Epithelial cell of proximal tubule (primary cell): ENCODE measurements around the gene SOX12. TPM values are rescaled to one million over a fixed set of nuclear protein-coding genes. Genes with fewer than 3 reads are reported as not detected.
"Not testable (repeated sequence)": the region's sequence is repeated elsewhere in the genome, so short reads cannot be mapped to it uniquely, and the experiment has no call there.

ENCODE experiments used
- DNase-seq: peaks from one replicate; pipeline ENCODE4 v3.0.0-alpha.2; 2011; ENCODE audit warnings: low read depth
- H3K4me3 ChIP-seq: 2 replicates; pipeline ENCODE4 v1.5.1; 2011; ENCODE audit warnings: low read depth, mild to moderate bottlenecking, low read length
- total RNA-seq: library from RNA; depleted of rRNA; stranded (reverse); fragments of >200 nt; gene quantifications from 2 replicates; pipeline ENCODE4 v1.2.3, GENCODE V29; 2015
- TF ChIP-seq, protein P1 (sequence below): conservative IDR thresholded peaks from 2 replicates; pipeline ENCODE4 v1.5.1; 2012; ENCODE audit warnings: low read depth, mild to moderate bottlenecking, low read length

The SOX12 gene
- total RNA-seq, 1 donor from 2014 or later, result 10.1 TPM

DNA sequence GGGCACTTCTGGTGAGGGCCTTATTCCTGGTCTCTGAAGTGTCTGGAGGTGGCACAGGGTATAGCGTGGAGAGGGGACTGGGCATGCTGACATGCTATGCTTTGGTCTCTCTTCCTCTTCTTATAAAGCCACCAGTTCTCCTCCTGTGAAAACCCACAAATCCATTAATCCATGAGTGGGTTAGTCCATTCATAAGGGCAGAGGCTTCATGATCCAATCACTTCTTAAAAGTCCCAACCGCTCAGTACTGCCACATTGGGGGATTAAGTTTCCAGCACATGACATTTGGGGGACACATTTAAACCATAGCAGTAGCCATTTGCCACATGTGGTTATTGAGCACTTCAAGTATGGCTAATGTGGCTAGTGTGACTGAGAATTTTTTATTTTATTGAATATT lies 51.4 kb downstream of the SOX12 start:
- TF ChIP-seq, protein P1, sequence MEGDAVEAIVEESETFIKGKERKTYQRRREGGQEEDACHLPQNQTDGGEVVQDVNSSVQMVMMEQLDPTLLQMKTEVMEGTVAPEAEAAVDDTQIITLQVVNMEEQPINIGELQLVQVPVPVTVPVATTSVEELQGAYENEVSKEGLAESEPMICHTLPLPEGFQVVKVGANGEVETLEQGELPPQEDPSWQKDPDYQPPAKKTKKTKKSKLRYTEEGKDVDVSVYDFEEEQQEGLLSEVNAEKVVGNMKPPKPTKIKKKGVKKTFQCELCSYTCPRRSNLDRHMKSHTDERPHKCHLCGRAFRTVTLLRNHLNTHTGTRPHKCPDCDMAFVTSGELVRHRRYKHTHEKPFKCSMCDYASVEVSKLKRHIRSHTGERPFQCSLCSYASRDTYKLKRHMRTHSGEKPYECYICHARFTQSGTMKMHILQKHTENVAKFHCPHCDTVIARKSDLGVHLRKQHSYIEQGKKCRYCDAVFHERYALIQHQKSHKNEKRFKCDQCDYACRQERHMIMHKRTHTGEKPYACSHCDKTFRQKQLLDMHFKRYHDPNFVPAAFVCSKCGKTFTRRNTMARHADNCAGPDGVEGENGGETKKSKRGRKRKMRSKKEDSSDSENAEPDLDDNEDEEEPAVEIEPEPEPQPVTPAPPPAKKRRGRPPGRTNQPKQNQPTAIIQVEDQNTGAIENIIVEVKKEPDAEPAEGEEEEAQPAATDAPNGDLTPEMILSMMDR, result no peak
- no peak overlapping the region for H3K4me3 ChIP-seq
- DNase-seq, result no peak

DNA sequence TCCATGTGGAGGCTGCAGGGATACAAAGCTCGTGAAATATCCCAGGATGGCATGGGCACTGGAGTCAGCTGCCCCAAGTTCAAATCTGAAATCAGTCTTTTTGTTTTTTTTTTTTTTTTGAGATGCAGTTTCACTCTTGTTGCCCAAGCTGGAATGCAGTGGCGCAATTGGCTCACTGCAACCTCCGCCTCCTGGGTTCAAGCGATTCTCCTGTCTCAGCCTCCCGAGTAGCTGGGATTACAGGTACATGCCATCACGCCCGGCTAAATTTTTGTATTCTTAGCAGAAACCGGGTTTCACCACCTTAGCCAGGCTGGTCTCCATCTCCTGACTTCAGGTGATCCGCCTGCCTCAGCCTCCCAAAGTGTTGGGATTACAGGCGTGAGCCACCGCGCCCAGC lies 52.2 kb downstream of the SOX12 start:
- DNase-seq, H3K4me3 ChIP-seq: not testable (repeated sequence)

DNA sequence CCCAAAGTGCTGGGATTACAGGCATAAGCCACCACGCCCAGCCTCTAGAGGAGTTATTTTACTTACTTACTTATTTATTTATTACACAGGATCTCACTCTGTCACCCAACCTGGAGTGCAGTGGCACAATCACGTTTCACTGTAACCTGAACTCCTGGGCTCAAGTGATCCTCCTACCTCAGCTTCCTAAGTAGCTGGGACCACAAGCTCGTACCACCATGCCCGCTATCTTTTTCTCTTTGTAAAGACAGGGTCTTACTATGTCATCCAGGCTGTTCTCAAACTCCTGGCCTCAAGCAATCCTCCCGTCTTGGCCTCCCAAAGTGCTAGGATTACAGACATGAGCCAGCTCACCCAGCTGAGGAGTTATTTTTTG lies 53.6 kb downstream of the SOX12 start:
- no peak overlapping the region for H3K4me3 ChIP-seq
- DNase-seq, result no peak
- TF ChIP-seq, protein P1, result no peak

Other genes starting within 250 kb of the SOX12 start
- not detected in 2 replicates for gene DEFB125, start 237.9 kb upstream of the SOX12 start, total RNA-seq
- not detected in 2 replicates for gene DEFB126, start 183.0 kb upstream of the SOX12 start, total RNA-seq
- gene DEFB127, start 168.1 kb upstream of the SOX12 start, total RNA-seq, result not detected in 2 replicates
- not detected in 2 replicates for gene DEFB128, start 135.8 kb upstream of the SOX12 start, total RNA-seq
- not detected in 2 replicates for gene DEFB129, start 98.3 kb upstream of the SOX12 start, total RNA-seq
- gene DEFB132, start 67.8 kb upstream of the SOX12 start, total RNA-seq, result not detected in 2 replicates
- 1.7 and 3.9 TPM in 2 replicates for gene C20orf96, start 34.8 kb upstream of the SOX12 start, total RNA-seq
- gene ZCCHC3, start 28.0 kb upstream of the SOX12 start, total RNA-seq, result 12.4 and 20.3 TPM in 2 replicates
- gene NRSN2, start 21.6 kb downstream of the SOX12 start, total RNA-seq, result 49.1 and 52.4 TPM in 2 replicates
- gene TRIB3, start 55.2 kb downstream of the SOX12 start, total RNA-seq, result 78.8 and 112 TPM in 2 replicates
- gene RBCK1, start 82.7 kb downstream of the SOX12 start, total RNA-seq, result 106 and 133 TPM in 2 replicates
- 16.4 and 18.2 TPM in 2 replicates for gene TBC1D20, start 137.0 kb downstream of the SOX12 start, total RNA-seq
- 84.8 and 112 TPM in 2 replicates for gene CSNK2A1, start 218.2 kb downstream of the SOX12 start, total RNA-seq